GM19035 (cell line): ENCODE data around the gene CD320.
A peak's percentile ranks its signal among the peaks of the same experiment; 100 is the strongest.
"Not testable (repeated sequence)": the region's sequence is repeated elsewhere in the genome, so short reads cannot be mapped to it uniquely, and the experiment has no call there.

ENCODE experiments used
- ATAC-seq: cut with Tn5 transposase; IDR thresholded peaks from one replicate; pipeline ENCODE4 v1.9.1; 2021; ENCODE audit not compliant: unreplicated experiment

The CD320 gene

DNA sequence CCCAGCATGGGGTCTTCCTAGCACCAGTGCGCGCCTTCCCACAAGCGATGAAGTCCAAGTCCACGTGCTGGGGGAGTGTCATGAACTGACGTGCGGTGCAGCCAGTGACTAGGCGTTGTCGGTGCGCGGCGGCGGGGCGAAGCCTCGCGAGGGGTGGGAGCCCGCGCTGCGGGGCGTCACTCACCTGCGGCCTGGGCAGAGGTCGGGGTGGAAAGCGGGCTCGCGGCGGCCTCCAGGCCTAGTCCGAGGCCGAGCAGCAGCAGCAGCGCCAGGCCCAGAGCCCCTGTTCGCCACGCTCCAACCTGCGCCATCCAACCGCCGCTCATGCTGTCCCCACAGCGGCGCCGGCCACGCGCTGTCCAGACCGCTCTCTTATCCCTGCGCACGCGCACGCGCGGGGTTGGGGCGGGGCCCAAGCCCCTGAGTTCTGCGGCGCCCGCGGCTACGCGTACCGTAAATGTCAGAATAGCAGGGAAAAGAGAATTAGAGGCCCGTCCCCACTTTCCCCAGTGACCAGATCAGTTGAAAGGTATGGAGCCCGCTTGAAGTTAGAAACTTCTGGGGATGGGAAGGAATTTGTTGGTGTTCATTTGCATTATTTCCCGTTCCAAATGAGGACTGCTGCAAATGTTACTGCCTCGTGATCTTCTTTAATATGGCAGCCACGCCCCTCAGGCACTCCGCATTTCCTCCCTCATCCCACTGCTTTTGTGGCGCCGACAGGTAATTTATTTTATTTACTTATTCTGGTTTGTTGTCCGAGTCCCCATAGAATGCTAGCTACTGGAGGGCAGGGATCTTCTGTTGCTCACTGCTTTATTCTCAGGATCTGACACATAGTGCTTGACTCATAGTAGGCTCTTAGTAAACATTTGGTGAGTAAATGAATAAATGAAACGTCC is at the start of gene CD320:
CD320 (minus strand) TSS at position 394 of the 902 bp plus-strand sequence; CDS start at position 326, 68 bp downstream.
- ATAC-seq: peak; percentile 82

GRCh38 chr19:8357007-8357521 is 48.9 kb upstream of the CD320 start:
- ATAC-seq: no peak

- no peak for ATAC-seq
These were observed 47.7 kb upstream of the CD320 start for GRCh38 chr19:8355631-8356402.

GRCh38 chr19:8352845-8353244 is 44.7 kb upstream of the CD320 start:
- not testable (repeated sequence) for ATAC-seq

DNA sequence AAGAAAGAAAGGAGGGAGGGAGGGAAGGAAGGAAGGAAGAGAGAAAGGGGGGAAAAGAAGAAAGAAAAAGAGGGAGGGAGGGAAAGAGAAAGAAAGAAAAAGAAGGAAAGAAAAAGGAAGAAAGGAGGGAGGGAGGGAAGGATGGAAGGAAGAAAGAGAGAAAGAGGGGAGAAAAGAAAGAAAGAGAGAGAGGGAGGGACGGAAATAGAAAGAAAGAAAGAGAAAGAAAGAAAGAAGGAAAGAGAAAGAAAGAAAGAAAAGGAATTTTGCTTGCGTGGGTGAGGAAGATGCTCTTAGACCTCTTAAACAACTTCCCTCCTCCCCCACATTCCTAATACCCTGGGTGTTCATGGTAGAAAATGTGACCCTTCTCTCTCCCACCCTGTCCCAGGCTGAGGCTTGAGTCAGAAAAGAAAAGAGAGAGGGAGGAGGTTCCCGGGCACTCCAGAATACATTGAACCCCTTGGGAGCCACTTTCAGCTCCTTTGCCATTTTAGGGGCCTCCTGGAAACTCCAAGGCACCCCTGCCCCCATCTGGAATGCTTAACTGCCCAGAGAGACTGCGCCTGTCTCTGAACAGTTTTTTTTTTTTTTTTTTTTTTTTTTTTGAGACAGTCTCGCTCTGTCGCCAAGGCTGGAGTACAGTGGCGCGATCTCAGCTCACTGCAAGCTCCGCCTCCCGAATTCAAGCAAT is 44.1 kb upstream of the CD320 start:
- no peak for ATAC-seq

GRCh38 chr19:8349629-8350372 is 41.6 kb upstream of the CD320 start:
- ATAC-seq: not testable (repeated sequence)

GRCh38 chr19:8343483-8343844 is 35.3 kb upstream of the CD320 start:
- ATAC-seq: no peak

- peak; percentile 94 for ATAC-seq
These were observed 34.7 kb upstream of the CD320 start, which contains the start of gene KANK3 for GRCh38 chr19:8342684-8343482. KANK3 (minus strand) TSS chr19:8343262; CDS start chr19:8337828, 5,434 bp downstream.

- no peak for ATAC-seq
These were observed 34.1 kb upstream of the CD320 start for GRCh38 chr19:8342316-8342683.

DNA sequence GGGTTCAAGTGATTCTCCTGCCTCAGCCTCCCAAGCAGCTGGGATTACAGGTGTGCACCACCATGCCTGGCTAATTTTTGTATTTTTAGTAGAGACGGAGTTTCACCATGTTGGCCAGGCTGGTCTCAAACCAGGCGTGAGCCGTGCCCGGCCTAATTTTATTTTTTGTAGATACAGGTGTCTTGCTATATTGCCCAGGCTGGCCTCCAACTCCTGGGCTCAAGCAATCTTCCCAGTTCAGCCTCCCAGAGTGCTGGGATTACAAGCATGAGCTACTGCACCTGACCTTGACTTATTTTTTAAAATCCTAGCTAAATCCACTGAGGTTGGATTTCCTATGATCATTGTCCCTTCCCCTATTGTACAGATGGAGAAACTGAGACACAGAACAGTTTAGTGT is 33.3 kb upstream of the CD320 start:
- not testable (repeated sequence) for ATAC-seq

- ATAC-seq: no peak
These were observed 32.4 kb upstream of the CD320 start for GRCh38 chr19:8340341-8341096.

- ATAC-seq: no peak
These were observed 30.7 kb upstream of the CD320 start for GRCh38 chr19:8338835-8339234.

DNA sequence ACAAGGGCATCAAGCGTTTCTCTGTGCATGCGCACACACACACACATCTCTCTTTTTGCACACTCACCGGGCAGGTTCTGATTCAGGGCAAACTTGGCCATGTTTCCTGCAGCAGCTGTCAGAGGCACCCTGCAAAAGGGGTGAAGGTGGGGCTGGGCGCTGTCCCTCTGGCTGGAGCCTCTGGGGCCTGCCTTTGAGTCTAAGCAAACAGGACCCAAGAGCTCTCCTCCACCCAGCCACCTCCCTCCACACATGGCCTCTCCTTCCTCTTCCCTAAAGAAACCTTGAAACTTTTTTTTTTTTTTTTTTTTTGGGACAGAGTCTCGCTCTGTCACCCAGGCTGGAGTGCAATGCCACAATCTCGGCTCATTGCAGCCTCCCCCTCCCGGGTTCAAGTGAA is 29.6 kb upstream of the CD320 start:
- no peak for ATAC-seq

- no peak for ATAC-seq
These were observed 28.5 kb upstream of the CD320 start for GRCh38 chr19:8336660-8337059.

- ATAC-seq: no peak
These were observed 28.0 kb upstream of the CD320 start for GRCh38 chr19:8336072-8336569.

GRCh38 chr19:8335343-8336071 is 27.3 kb upstream of the CD320 start:
- no peak for ATAC-seq

DNA sequence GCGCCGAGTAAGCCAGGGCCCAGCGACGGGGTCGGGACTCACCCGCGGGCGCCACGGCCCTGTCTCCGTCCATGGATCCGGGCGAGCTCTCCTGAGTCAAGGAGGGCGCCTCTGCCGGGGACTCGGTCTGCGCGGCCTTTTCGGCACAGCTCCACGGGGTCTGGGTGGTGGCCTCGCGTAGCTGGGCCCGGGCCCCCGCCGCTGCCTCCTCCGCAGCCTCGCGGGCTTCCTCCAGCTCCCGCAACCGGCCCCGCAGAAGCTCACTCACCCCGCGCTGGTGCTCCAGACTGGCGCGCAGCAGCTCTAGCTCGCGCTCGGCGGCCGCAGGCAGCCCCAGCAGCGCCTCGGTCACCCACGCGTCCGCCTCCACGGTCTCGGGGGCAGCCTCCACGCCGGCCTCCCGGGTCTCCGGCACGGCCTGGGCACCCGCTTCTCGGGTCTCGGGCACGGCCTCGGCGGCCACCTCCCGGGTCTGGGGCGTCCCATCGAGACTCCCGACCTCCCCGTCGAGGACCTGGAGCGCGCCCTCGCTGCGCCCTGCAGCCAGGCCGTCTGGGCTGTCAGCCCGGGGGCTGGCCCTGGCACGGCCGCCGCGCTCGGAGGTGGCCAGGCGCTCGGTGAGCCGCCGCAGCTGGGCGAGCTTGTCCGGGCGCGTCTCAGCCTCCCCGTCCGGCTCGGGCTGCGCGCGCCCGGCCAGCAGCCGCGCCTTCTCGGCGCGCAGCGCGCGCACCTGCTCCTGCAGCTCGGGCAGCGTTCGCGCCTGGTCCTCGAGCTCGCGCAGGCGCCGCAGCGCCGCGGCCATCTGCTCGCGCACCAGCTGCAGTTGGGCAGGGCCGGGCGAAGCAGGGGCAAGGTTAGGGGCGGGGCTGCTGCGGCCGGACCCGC is 26.5 kb upstream of the CD320 start:
- no peak for ATAC-seq
